ENCODE results near the gene CORO7.

- no peak for TF ChIP-seq CTCF (IDR thresholded peaks at IDR 0.05 in 8 of 11, conservative IDR thresholded peaks at IDR 0.05 in 3 of 11)
- TF ChIP-seq POLR2A (IDR thresholded peaks at IDR 0.05): no peak
- no peak for TF ChIP-seq POLR2AphosphoS5 (IDR thresholded peaks at IDR 0.05)
Measured at GRCh38 chr16:4443986-4444385, 27.6 kb upstream of the CORO7 start.
